GM12878 (cell line): ENCODE data around the gene GAB1. TPM values are rescaled to one million over a fixed set of nuclear protein-coding genes. Genes with fewer than 3 reads are reported as not detected.

Source experiments
- ASH2L ChIP-seq: fragments of 300-600, 200-600 bp; sonication (generic); IDR thresholded peaks from 2 replicates; pipeline ENCODE4 v1.6.1; 2017; ENCODE audit warnings: low read depth, mild to moderate bottlenecking, borderline replicate concordance
- CHD2 ChIP-seq: IDR thresholded peaks from 2 replicates; pipeline ENCODE4 v1.6.1; 2011; ENCODE audit warnings: low read depth, low read length, improper control_type of control experiment, borderline replicate concordance
- CHD4 ChIP-seq: fragments of 200-600 bp; sonication (generic); IDR thresholded peaks from 2 replicates; pipeline ENCODE4 v1.6.1; 2016; ENCODE audit warnings: mild to moderate bottlenecking
- CUX1 ChIP-seq: IDR thresholded peaks from 2 replicates; pipeline ENCODE4 v1.6.1; 2012; ENCODE audit warnings: improper control_type of control experiment, low read depth, low read length; ENCODE audit not compliant: insufficient replicate concordance
- EP300 ChIP-seq, 2 experiments: fragments of 150-350 bp in 1 of 2; IDR thresholded peaks; 2 replicates each; pipeline ENCODE4 v1.6.1; 2011 to 2012; ENCODE audit warnings: low read depth in 2 of 2, low read length in 2 of 2, borderline replicate concordance in 1 of 2, improper control_type of control experiment in 1 of 2, inconsistent platforms in 1 of 2; ENCODE audit not compliant: control insufficient read depth in 1 of 2
- GATAD2B ChIP-seq: fragments of 450-650 bp; conservative IDR thresholded peaks from 2 replicates; pipeline ENCODE4 v1.6.1; 2017; ENCODE audit warnings: low read depth, mild to moderate bottlenecking, moderate library complexity
- KDM1A ChIP-seq: fragments of 200-600 bp; sonication (generic); IDR thresholded peaks from 2 replicates; pipeline ENCODE4 v1.6.1; 2016; ENCODE audit warnings: borderline replicate concordance
- MAX ChIP-seq: IDR thresholded peaks from 2 replicates; pipeline ENCODE4 v1.6.1; 2012; ENCODE audit warnings: low read depth, low read length, improper control_type of control experiment
- MEF2B ChIP-seq: fragments of 450-650 bp; IDR thresholded peaks from 2 replicates; pipeline ENCODE4 v1.6.1; 2018; ENCODE audit warnings: mild to moderate bottlenecking, moderate library complexity; ENCODE audit not compliant: partially characterized antibody, poor library complexity, severe bottlenecking
- MLLT1 ChIP-seq: fragments of 450-650 bp; IDR thresholded peaks from 2 replicates; pipeline ENCODE4 v1.6.1; 2016; ENCODE audit warnings: mild to moderate bottlenecking
- NR2F1 ChIP-seq: fragments of 450-650 bp; conservative IDR thresholded peaks from 2 replicates; pipeline ENCODE4 v1.6.1; 2017; ENCODE audit warnings: mild to moderate bottlenecking
- RCOR1 ChIP-seq: conservative IDR thresholded peaks from 2 replicates; pipeline ENCODE4 v1.6.1; 2012; ENCODE audit warnings: low read depth, low read length, improper control_type of control experiment
- RUNX3 ChIP-seq: IDR thresholded peaks from 2 replicates; pipeline ENCODE4 v1.6.1; 2012; ENCODE audit warnings: low read length, inconsistent platforms
- SUPT20H ChIP-seq: IDR thresholded peaks from 2 replicates; pipeline ENCODE4 v1.6.1; 2011; ENCODE audit warnings: low read depth, mild to moderate bottlenecking, low read length, moderate library complexity, borderline replicate concordance; ENCODE audit not compliant: control insufficient read depth
- YY1 ChIP-seq: IDR thresholded peaks from 2 replicates; pipeline ENCODE4 v1.6.1; 2011; ENCODE audit warnings: low read depth, mild to moderate bottlenecking, low read length
- polyA plus RNA-seq, 11 experiments: library from polyadenylated mRNA; depleted of rRNA in 4 of 11; unstranded in 6 of 11; stranded (reverse) in 5 of 11; fragments of >200 nt; fragmentation: Nextera tagmentation in 4 of 11; fragmentation: Illumina TruSeq in 1 of 11; extraction: Ambion mirVana in 4 of 11; extraction: Trizol in 1 of 11; gene quantifications; 1 replicate in 1 of 11; 2 replicates in 10 of 11; pipeline versions ENCODE4 v1.2.1 to v1.2.3, GENCODE V29; 2011 to 2016; ENCODE audit warnings: inconsistent platforms in 2 of 11, missing spikeins in 2 of 11, low read depth in 1 of 11
- total RNA-seq, 4 experiments: library from RNA; depleted of rRNA in 3 of 4; stranded (reverse); fragments of >200 nt in 3 of 4; fragmentation: Illumina TruSeq in 1 of 4; extraction: Trizol in 1 of 4; gene quantifications; 2 replicates each; pipeline versions ENCODE4 v1.2.1 to v1.2.3, GENCODE V29; 2013 to 2021
- TF ChIP-seq, protein P1 (sequence below): fragments of 450-650 bp; formaldehyde crosslinking; IDR thresholded peaks from 2 replicates; pipeline ENCODE4 v1.4.0; 2020; ENCODE audit warnings: mild to moderate bottlenecking, moderate library complexity
- TF ChIP-seq, protein P2 (sequence below), 3 experiments: IDR thresholded peaks in 2 of 3; conservative IDR thresholded peaks in 1 of 3; 2 replicates each; pipeline ENCODE4 v1.5.1; 2011; ENCODE audit warnings: low read depth in 3 of 3, low read length in 3 of 3, mild to moderate bottlenecking in 3 of 3, control low read depth in 2 of 3, moderate library complexity in 2 of 3, inconsistent platforms in 1 of 3, mixed read lengths in 1 of 3; ENCODE audit not compliant: control insufficient read depth in 2 of 3, insufficient read depth in 1 of 3; ENCODE audit errors: extremely low read depth in 1 of 3

GAB1 gene
- total and polyA plus RNA-seq, 10 of the 15 experiments (the other 5 are each of a cell fraction or from before 2014, with no cell fraction given), result 0.37 to 5.3 (median 3.2) TPM

- TF ChIP-seq NR2F1, result no peak
- TF ChIP-seq CHD4, result no peak
- peak; percentile 70 for TF ChIP-seq RUNX3
- TF ChIP-seq, protein P1, sequence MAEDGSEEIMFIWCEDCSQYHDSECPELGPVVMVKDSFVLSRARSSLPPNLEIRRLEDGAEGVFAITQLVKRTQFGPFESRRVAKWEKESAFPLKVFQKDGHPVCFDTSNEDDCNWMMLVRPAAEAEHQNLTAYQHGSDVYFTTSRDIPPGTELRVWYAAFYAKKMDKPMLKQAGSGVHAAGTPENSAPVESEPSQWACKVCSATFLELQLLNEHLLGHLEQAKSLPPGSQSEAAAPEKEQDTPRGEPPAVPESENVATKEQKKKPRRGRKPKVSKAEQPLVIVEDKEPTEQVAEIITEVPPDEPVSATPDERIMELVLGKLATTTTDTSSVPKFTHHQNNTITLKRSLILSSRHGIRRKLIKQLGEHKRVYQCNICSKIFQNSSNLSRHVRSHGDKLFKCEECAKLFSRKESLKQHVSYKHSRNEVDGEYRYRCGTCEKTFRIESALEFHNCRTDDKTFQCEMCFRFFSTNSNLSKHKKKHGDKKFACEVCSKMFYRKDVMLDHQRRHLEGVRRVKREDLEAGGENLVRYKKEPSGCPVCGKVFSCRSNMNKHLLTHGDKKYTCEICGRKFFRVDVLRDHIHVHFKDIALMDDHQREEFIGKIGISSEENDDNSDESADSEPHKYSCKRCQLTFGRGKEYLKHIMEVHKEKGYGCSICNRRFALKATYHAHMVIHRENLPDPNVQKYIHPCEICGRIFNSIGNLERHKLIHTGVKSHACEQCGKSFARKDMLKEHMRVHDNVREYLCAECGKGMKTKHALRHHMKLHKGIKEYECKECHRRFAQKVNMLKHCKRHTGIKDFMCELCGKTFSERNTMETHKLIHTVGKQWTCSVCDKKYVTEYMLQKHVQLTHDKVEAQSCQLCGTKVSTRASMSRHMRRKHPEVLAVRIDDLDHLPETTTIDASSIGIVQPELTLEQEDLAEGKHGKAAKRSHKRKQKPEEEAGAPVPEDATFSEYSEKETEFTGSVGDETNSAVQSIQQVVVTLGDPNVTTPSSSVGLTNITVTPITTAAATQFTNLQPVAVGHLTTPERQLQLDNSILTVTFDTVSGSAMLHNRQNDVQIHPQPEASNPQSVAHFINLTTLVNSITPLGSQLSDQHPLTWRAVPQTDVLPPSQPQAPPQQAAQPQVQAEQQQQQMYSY (CRISPR knock-in tag), result no peak
- peak; percentile 55; the same call in 1 of the 2 replicates for TF ChIP-seq MAX
- TF ChIP-seq CHD2, result peak; percentile 51; the same call in 1 of the 2 replicates
- no peak; the same call in 1 of the 2 replicates for TF ChIP-seq GATAD2B
- TF ChIP-seq, protein P2, sequence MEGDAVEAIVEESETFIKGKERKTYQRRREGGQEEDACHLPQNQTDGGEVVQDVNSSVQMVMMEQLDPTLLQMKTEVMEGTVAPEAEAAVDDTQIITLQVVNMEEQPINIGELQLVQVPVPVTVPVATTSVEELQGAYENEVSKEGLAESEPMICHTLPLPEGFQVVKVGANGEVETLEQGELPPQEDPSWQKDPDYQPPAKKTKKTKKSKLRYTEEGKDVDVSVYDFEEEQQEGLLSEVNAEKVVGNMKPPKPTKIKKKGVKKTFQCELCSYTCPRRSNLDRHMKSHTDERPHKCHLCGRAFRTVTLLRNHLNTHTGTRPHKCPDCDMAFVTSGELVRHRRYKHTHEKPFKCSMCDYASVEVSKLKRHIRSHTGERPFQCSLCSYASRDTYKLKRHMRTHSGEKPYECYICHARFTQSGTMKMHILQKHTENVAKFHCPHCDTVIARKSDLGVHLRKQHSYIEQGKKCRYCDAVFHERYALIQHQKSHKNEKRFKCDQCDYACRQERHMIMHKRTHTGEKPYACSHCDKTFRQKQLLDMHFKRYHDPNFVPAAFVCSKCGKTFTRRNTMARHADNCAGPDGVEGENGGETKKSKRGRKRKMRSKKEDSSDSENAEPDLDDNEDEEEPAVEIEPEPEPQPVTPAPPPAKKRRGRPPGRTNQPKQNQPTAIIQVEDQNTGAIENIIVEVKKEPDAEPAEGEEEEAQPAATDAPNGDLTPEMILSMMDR (IDR thresholded peaks at IDR 0.05 in 2 of 3, conservative IDR thresholded peaks at IDR 0.05 in 1 of 3; ENCODE audit: control insufficient read depth in 2 of 3, extremely low read depth in 1 of 3, insufficient read depth in 1 of 3, low read depth in 3 of 3, low read length in 3 of 3), result no peak
- no peak for TF ChIP-seq RCOR1
- peak; percentile 91 for TF ChIP-seq MEF2B
- peak; percentile 62 for TF ChIP-seq MLLT1
- no peak for TF ChIP-seq YY1
- no peak for TF ChIP-seq CUX1
- no peak for TF ChIP-seq KDM1A
- peak; percentile 72 to 86; a peak in 3 of 4 replicates for TF ChIP-seq EP300 (IDR thresholded peaks at IDR 0.05; ENCODE audit: borderline replicate concordance in 1 of 2, control insufficient read depth in 1 of 2, low read depth in 2 of 2, low read length in 2 of 2)
- TF ChIP-seq SUPT20H, result no peak
- no peak for TF ChIP-seq ASH2L
Observed at GRCh38 chr4:143377611-143378099, 41.0 kb downstream of the GAB1 start (continued).
